ENCODE measurements around the gene CERS6. TPM values are rescaled to one million over a fixed set of nuclear protein-coding genes. Genes with fewer than 3 reads are reported as not detected.
A peak's percentile ranks its signal among the peaks of the same experiment; 100 is the strongest.

Gene CERS6
- total RNA-seq, 8 experiments from 2014 or later = 18.2 to 59.9 (median 39.7) TPM

GRCh38 chr2:168522446-168522845 lies 66.4 kb downstream of the CERS6 start:
- no peak for ATAC-seq (replicated peaks in 6 of 8)
- in situ Hi-C loops (cut with MboI; ENCODE audit: low pct_unique_long_range_greater_than_20kb in 2 of 9, low sequenced_read_pairs in 9 of 9, unreplicated experiment in 9 of 9) = no loop called here
- H3K4me1 ChIP-seq (replicated peaks in 1 of 2) = peaks cover 10 to 28% of the 10 kb centered on the region in 2 donors
- no peak overlapping the region for H3K27ac ChIP-seq
- 81 to 100% (median 100%) methylated on average over 1 to 2 of the region's 2 CpGs; no CpG with 5 or more reads in 3 of the 10 experiments for WGBS, 10 experiments
- no peak overlapping the region for H3K4me3 ChIP-seq

- in situ Hi-C loops (cut with MboI; ENCODE audit: low pct_unique_long_range_greater_than_20kb in 2 of 9, low sequenced_read_pairs in 9 of 9, unreplicated experiment in 9 of 9) = no loop called here
- H3K4me3 ChIP-seq = no peak overlapping the region
- peaks cover 4 to 14% of the 10 kb centered on the region in 2 donors for H3K4me1 ChIP-seq (replicated peaks in 1 of 2)
- H3K27ac ChIP-seq = no peak overlapping the region
- 60 to 100% (median 78%) methylated on average over 1 to 2 of the region's 2 CpGs; no CpG with 5 or more reads in 1 of the 10 experiments for WGBS, 10 experiments
- ATAC-seq (replicated peaks in 6 of 8) = no peak
Measured at GRCh38 chr2:168524005-168524404, 67.9 kb downstream of the CERS6 start.

GRCh38 chr2:168525020-168525419 lies 68.9 kb downstream of the CERS6 start:
- WGBS, 10 experiments = 87 to 100% (median 94%) methylated on average over 1 to 3 of the region's 3 CpGs; no CpG with 5 or more reads in 4 of the 10 experiments
- Histone ChIP-seq H3K4me1 (replicated peaks in 1 of 2) (peaks cover 4 to 12% of the 10 kb centered on the region in 2 donors), H3K4me3 (no peak overlapping the region), H3K27ac (no peak overlapping the region)
- ATAC-seq (replicated peaks in 6 of 8) = no peak
- in situ Hi-C loops (cut with MboI; ENCODE audit: low pct_unique_long_range_greater_than_20kb in 2 of 9, low sequenced_read_pairs in 9 of 9, unreplicated experiment in 9 of 9) = no loop called here

GRCh38 chr2:168525716-168526446 lies 69.8 kb downstream of the CERS6 start:
- H3K4me3 ChIP-seq = no peak overlapping the region
- peaks cover 4 to 11% of the 10 kb centered on the region in 2 donors for H3K4me1 ChIP-seq (replicated peaks in 1 of 2)
- WGBS, 10 experiments = 23 to 100% (median 88%) methylated on average over 1 of the region's 1 CpG; no CpG with 5 or more reads in 2 of the 10 experiments
- in situ Hi-C loops (cut with MboI; ENCODE audit: low pct_unique_long_range_greater_than_20kb in 2 of 9, low sequenced_read_pairs in 9 of 9, unreplicated experiment in 9 of 9) = no loop called here
- H3K27ac ChIP-seq = no peak overlapping the region
- ATAC-seq (replicated peaks in 6 of 8) = peak in 1 of 8 experiments; percentile 67

GRCh38 chr2:168526641-168527040 lies 70.6 kb downstream of the CERS6 start:
- Histone ChIP-seq H3K4me1 (replicated peaks in 1 of 2) (peaks cover 3 to 4% of the 10 kb centered on the region in 2 donors), H3K4me3 (no peak overlapping the region), H3K27ac (no peak overlapping the region)
- in situ Hi-C loops (cut with MboI; ENCODE audit: low pct_unique_long_range_greater_than_20kb in 2 of 9, low sequenced_read_pairs in 9 of 9, unreplicated experiment in 9 of 9) = no loop called here
- WGBS, 10 experiments = 37 to 100% (median 73%) methylated on average over 1 to 3 of the region's 3 CpGs; no CpG with 5 or more reads in 1 of the 10 experiments
- ATAC-seq (replicated peaks in 6 of 8) = peak in 3 of 8 experiments; percentile 36 to 59 (median 57)

- Histone ChIP-seq H3K27ac (no peak overlapping the region), H3K4me3 (no peak overlapping the region), H3K4me1 (replicated peaks in 1 of 2) (peaks cover 0 to 4% of the 10 kb centered on the region in 2 donors)
- ATAC-seq (replicated peaks in 6 of 8) = no peak
- in situ Hi-C loops (cut with MboI; ENCODE audit: low pct_unique_long_range_greater_than_20kb in 2 of 9, low sequenced_read_pairs in 9 of 9, unreplicated experiment in 9 of 9) = no loop called here
Measured at GRCh38 chr2:168528016-168528415, 71.9 kb downstream of the CERS6 start.

GRCh38 chr2:168528469-168528868 lies 72.4 kb downstream of the CERS6 start:
- ATAC-seq (replicated peaks in 6 of 8) = no peak
- Histone ChIP-seq H3K27ac (no peak overlapping the region), H3K4me1 (replicated peaks in 1 of 2) (peaks cover 0 to 4% of the 10 kb centered on the region in 2 donors), H3K4me3 (no peak overlapping the region)
- in situ Hi-C loops (cut with MboI; ENCODE audit: low pct_unique_long_range_greater_than_20kb in 2 of 9, low sequenced_read_pairs in 9 of 9, unreplicated experiment in 9 of 9) = no loop called here

GRCh38 chr2:168529054-168529833 lies 73.2 kb downstream of the CERS6 start:
- no peak for ATAC-seq (replicated peaks in 6 of 8)
- H3K4me1 ChIP-seq (replicated peaks in 1 of 2) = peaks cover 0 to 4% of the 10 kb centered on the region in 2 donors
- H3K27ac ChIP-seq = no peak overlapping the region
- H3K4me3 ChIP-seq = no peak overlapping the region
- in situ Hi-C loops (cut with MboI; ENCODE audit: low pct_unique_long_range_greater_than_20kb in 2 of 9, low sequenced_read_pairs in 9 of 9, unreplicated experiment in 9 of 9) = no loop called here
- 43 to 100% (median 86%) methylated on average over 1 to 2 of the region's 2 CpGs; no CpG with 5 or more reads in 1 of the 10 experiments for WGBS, 10 experiments

GRCh38 chr2:168529900-168530561 lies 74.0 kb downstream of the CERS6 start:
- WGBS, 10 experiments = 80 to 100% (median 94%) methylated on average over 3 to 8 of the region's 8 CpGs
- no peak overlapping the region for H3K27ac ChIP-seq
- H3K4me1 ChIP-seq (replicated peaks in 1 of 2) = peaks cover 0 to 4% of the 10 kb centered on the region in 2 donors
- no peak for ATAC-seq (replicated peaks in 6 of 8)
- no peak overlapping the region for H3K4me3 ChIP-seq
- in situ Hi-C loops (cut with MboI; ENCODE audit: low pct_unique_long_range_greater_than_20kb in 2 of 9, low sequenced_read_pairs in 9 of 9, unreplicated experiment in 9 of 9) = no loop called here

GRCh38 chr2:168530982-168531622 lies 75.0 kb downstream of the CERS6 start:
- Histone ChIP-seq H3K27ac (no peak overlapping the region), H3K4me1 (replicated peaks in 1 of 2) (peaks cover 0 to 4% of the 10 kb centered on the region in 2 donors), H3K4me3 (no peak overlapping the region)
- in situ Hi-C loops (cut with MboI; ENCODE audit: low pct_unique_long_range_greater_than_20kb in 2 of 9, low sequenced_read_pairs in 9 of 9, unreplicated experiment in 9 of 9) = no loop called here
- no peak for ATAC-seq (replicated peaks in 6 of 8)
- 59 to 100% (median 91%) methylated on average over 1 to 4 of the region's 4 CpGs; no CpG with 5 or more reads in 2 of the 10 experiments for WGBS, 10 experiments

GRCh38 chr2:168534926-168535325 lies 78.9 kb downstream of the CERS6 start:
- 82 to 100% (median 100%) methylated on average over 2 of the region's 7 CpGs; no CpG with 5 or more reads in 7 of the 10 experiments for WGBS, 10 experiments
- H3K4me3 ChIP-seq = no peak overlapping the region
- no peak overlapping the region for H3K27ac ChIP-seq
- H3K4me1 ChIP-seq (replicated peaks in 1 of 2) = no peaks in the 10 kb centered on the region
- peak in 3 of 8 experiments; percentile 66 to 87 (median 77) for ATAC-seq (replicated peaks in 6 of 8)
- in situ Hi-C loops (cut with MboI; ENCODE audit: low pct_unique_long_range_greater_than_20kb in 2 of 9, low sequenced_read_pairs in 9 of 9, unreplicated experiment in 9 of 9) = no loop called here

- WGBS, 10 experiments = 39 to 100% (median 81%) methylated on average over 1 to 2 of the region's 2 CpGs; no CpG with 5 or more reads in 3 of the 10 experiments
- H3K27ac ChIP-seq = no peak overlapping the region
- ATAC-seq (replicated peaks in 6 of 8) = peak in 2 of 8 experiments; percentile 31 to 34
Measured at GRCh38 chr2:168536925-168537466, 80.9 kb downstream of the CERS6 start.

More at GRCh38 chr2:168536925-168537466, 80.9 kb downstream of the CERS6 start:
- H3K4me3 ChIP-seq = no peak overlapping the region
- H3K4me1 ChIP-seq (replicated peaks in 1 of 2) = no peaks in the 10 kb centered on the region
- in situ Hi-C loops (cut with MboI; ENCODE audit: low pct_unique_long_range_greater_than_20kb in 2 of 9, low sequenced_read_pairs in 9 of 9, unreplicated experiment in 9 of 9) = no loop called here
